NCI-H748 (cell line): ENCODE measurements around the gene NRP2.

Experiments
- DNase-seq: peaks from one replicate; lab custom pipeline; 2025; ENCODE audit not compliant: unreplicated experiment; lab: John Stamatoyannopoulos, UW

NRP2 gene

DNA sequence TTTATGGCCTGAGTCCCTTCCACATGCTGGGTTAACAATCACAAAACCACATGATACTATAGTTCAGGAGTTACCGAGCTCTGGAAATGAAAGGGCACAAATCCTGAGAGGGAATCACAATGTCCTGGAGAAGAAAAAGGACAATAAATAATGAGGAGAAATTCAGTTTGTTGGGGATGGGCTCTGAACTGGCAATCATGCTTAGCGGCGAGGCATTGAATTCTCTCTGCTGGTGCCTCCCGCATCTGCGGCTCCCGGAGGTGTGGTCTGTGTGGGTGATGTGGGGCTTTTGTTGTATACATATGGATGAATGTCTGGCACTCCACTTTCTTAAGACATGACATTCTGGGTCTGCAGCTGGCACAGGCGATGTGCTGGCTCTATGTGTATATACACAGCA is 46.1 kb downstream of the NRP2 start:
- DNase-seq, result no peak

DNA sequence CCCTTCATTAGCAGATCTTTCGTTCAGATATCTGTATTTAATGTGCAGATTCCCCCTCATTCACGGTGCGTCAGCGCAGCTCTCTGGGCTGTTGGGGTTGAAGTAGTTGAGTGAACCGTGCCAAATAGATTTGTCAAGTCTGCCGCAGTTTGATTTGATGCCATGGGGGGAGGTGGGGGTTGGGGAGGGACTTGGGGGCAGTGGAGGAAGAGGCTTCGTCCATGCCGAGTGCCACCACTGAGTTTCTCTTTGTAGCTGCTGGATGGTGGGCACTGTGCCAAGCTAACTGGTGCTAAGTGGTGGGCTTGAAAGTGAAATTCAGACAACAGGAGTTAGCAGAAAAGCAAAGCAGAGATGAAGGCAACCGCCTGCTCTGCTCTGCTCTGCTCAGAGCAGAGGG is 47.9 kb downstream of the NRP2 start:
- no peak for DNase-seq

GRCh38 chr2:205730701-205731582 is 48.6 kb downstream of the NRP2 start:
- no peak for DNase-seq

- no peak for DNase-seq
These were observed 49.3 kb downstream of the NRP2 start for GRCh38 chr2:205731583-205731981.

GRCh38 chr2:205732314-205732713 is 50.0 kb downstream of the NRP2 start:
- DNase-seq, result no peak

GRCh38 chr2:205733082-205733481 is 50.8 kb downstream of the NRP2 start:
- DNase-seq, result no peak

DNA sequence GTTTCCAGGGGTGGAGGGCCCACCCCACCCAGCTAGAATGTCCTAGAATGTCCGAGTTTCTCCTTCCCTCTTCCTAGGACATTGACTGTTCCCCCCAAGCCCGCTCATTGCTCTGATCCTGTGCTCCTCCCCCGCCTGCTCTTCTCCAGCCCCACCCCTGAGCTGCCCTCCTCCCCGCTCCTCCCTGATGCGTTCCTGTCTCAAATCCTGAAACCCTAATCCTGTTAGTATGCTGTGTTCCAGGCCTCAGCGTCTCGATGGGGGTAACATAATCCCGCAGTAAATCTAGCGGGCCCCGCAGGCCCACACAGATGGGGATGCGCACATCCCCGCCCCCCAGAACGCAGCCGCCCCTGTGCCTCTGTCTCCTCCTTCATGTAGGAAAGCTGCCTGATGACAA is 51.3 kb downstream of the NRP2 start:
- DNase-seq, result no peak

- no peak for DNase-seq
These were observed 52.2 kb downstream of the NRP2 start for GRCh38 chr2:205734436-205735037.

DNA sequence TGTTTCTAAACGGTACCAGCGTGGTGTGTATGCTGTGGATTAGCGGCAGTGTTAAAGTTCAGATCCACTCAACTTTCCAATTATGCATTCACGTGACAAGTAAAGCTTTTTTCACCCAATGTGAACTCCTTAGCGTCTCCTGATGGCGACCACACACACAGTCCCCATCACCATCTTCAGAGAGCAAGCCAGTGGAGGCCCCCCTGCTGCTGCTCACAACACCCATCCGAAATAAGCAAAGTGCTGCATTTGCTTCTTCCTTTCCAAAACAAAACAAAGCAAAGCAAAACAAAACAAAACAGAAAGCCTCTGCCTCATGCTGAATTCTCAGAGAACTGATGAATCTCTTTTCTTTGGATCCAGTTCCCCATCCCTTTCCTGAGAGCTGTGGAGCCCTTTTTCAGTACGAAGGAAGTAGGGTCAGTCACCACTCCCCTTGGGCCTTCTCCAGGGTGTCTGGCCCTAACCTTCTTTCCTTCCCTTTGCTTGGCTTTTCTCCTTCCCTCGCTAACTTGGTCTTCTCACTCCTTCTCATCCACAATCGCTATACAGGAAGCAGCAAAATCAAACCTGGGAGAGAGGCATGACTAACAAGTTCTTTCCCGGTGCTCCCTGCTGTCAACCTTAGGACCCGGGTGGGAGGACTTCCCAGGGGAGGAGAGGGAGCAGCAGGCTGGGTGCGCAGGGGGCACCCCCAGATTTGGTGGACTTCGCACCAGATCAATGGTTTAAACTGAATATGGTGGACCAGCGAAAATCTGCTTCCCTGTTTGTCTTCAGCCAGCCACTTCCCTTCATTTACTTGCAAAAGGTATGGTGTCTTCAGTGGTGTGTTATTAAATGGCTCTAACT is 56.0 kb downstream of the NRP2 start:
- DNase-seq, result no peak

DNA sequence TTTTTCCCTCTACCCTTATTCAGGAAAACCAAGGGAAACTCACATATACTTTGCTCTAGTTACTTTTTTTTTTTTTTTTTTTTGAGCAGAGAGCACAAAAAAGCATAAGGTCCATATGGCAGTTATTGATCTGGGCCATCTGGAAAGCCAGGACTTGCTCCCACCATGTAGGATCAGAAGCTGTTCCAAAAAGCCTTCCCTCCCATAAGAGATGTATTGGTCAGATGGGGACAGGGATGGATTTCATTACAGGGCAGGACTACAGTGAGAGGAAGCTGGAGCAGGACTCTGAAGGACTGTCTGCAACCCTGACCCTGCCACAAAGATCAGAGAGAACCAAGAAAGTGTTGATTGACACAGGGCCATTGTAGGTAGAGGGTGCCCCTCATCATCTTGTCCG is 57.3 kb downstream of the NRP2 start:
- no peak for DNase-seq

DNA sequence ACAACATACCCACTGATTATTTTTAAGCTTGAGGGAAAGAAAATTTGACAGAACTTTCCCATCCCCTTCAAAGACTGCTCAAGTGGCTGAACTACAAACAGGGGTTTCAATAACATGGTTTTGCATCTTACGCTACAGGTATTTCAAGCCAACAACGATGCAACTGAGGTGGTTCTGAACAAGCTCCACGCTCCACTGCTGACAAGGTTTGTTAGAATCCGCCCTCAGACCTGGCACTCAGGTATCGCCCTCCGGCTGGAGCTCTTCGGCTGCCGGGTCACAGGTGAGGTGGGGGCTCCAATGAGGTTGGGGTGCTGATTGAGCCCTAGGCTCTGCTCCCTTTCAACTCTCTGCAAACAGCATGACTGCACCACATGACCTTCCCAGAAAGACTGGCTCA is 58.1 kb downstream of the NRP2 start:
- DNase-seq, result no peak

GRCh38 chr2:205741256-205741978 is 59.1 kb downstream of the NRP2 start:
- DNase-seq, result no peak

DNA sequence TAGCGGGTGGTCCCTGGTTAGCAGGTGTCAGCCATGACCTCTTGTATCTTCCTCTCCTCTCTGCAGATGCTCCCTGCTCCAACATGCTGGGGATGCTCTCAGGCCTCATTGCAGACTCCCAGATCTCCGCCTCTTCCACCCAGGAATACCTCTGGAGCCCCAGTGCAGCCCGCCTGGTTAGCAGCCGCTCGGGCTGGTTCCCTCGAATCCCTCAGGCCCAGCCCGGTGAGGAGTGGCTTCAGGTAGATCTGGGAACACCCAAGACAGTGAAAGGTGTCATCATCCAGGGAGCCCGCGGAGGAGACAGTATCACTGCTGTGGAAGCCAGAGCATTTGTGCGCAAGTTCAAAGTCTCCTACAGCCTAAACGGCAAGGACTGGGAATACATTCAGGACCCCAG is 60.8 kb downstream of the NRP2 start:
- no peak for DNase-seq

- no peak for DNase-seq
These were observed 61.8 kb downstream of the NRP2 start for GRCh38 chr2:205744074-205744591.

GRCh38 chr2:205745661-205746419 is 63.5 kb downstream of the NRP2 start:
- no peak for DNase-seq

GRCh38 chr2:205746420-205746785 is 64.1 kb downstream of the NRP2 start:
- DNase-seq, result no peak

GRCh38 chr2:205747829-205748386 is 65.6 kb downstream of the NRP2 start:
- peak; percentile 70 for DNase-seq

DNA sequence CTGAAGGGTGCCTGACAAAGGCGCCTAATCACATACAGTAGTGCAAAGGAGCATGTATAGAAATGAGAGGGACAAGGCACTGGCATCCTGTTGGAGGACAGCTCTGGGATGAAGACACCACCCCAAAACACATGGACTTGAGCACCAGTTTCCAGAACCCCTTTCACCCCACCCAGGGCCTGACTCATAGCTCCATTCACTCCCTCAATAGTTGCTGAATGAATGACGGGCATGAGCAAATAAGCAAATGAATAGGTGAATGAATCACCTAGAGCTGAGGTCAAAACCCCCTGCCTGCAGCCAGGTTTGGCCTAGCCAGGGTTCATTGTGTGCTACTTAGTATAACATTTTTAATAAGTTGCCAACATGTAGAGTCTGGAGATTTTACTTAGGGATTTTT is 66.3 kb downstream of the NRP2 start:
- DNase-seq, result peak; percentile 75

- no peak for DNase-seq
These were observed 66.8 kb downstream of the NRP2 start for GRCh38 chr2:205749078-205749477.

DNA sequence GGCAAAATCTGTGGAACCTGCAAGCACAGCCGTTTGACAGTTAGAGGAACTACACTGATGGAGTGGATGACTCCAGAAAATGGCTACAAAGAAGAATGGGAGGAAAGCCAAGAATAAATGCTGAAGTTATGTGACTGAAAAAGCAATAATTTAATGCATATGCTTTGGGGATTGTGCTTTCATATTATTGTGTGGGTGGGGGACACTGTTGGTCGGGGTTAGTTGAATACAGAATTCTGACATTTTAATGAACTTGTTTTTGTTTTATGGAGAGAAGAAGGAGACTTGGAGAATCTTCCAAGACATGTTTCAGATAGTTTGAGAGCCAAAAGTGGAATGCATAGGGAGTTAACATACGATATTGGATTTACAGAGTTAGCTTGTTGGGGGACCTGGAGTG is 68.5 kb downstream of the NRP2 start:
- no peak for DNase-seq
